CD14-positive monocyte (primary cell): ENCODE results near the gene CEP72. TPM values are rescaled to one million over a fixed set of nuclear protein-coding genes. Genes with fewer than 3 reads are reported as not detected.

Source experiments
- DNase-seq, 3 donors: peaks; one replicate each; pipeline ENCODE4 v3.0.0-alpha.2; 2011 to 2022
- H2AFZ ChIP-seq: 2 replicates; pipeline ENCODE4 v1.6.0; 2012; ENCODE audit warnings: mild to moderate bottlenecking, low read depth, low read length, inconsistent platforms; ENCODE audit not compliant: insufficient read depth, poor library complexity, severe bottlenecking
- H3K27ac ChIP-seq, 2 donors: 1 replicate in 1 of 2; 2 replicates in 1 of 2; pipeline ENCODE4 v1.5.1; 2012 to 2013; ENCODE audit warnings: low read length in 2 of 2, control low read depth in 1 of 2, inconsistent platforms in 1 of 2, low read depth in 1 of 2, mild to moderate bottlenecking in 1 of 2
- H3K27me3 ChIP-seq, 2 donors: one replicate each; pipeline versions ENCODE4 v1.6.0 to v1.6.1; 2011 to 2013; ENCODE audit warnings: low read length in 2 of 2; ENCODE audit not compliant: control insufficient read depth in 2 of 2, insufficient read depth in 2 of 2
- H3K36me3 ChIP-seq, 2 donors: replicated peaks in 1 of 2; 1 replicate in 1 of 2; 2 replicates in 1 of 2; pipeline versions ENCODE4 v1.5.1 to v1.6.1; 2012 to 2013; ENCODE audit warnings: low read length in 2 of 2, control low read depth in 1 of 2, inconsistent platforms in 1 of 2, mild to moderate bottlenecking in 1 of 2; ENCODE audit not compliant: insufficient read depth in 2 of 2, control insufficient read depth in 1 of 2
- H3K4me1 ChIP-seq, 2 donors: 1 replicate in 1 of 2; 2 replicates in 1 of 2; pipeline versions ENCODE4 v1.5.1 to v1.6.1; 2012 to 2013; ENCODE audit warnings: low read length in 2 of 2, control low read depth in 1 of 2, inconsistent platforms in 1 of 2, mild to moderate bottlenecking in 1 of 2, moderate library complexity in 1 of 2; ENCODE audit not compliant: insufficient read depth in 2 of 2, control insufficient read depth in 1 of 2
- H3K4me2 ChIP-seq: replicated peaks from 2 replicates; pipeline ENCODE3; 2012; ENCODE audit warnings: low read length, moderate library complexity, mild to moderate bottlenecking; ENCODE audit not compliant: poor library complexity, severe bottlenecking; ENCODE audit errors: extremely low read depth
- H3K4me3 ChIP-seq, 3 experiments: fragments of 200-600 bp in 1 of 3; sonication (generic) in 1 of 3; replicated peaks in 1 of 3; 1 replicate in 2 of 3; 2 replicates in 1 of 3; pipeline ENCODE4 v1.5.1; 2011 to 2013; ENCODE audit warnings: low read length in 3 of 3, mild to moderate bottlenecking in 3 of 3, control low read depth in 2 of 3, low read depth in 2 of 3, inconsistent platforms in 1 of 3, moderate library complexity in 1 of 3
- H3K79me2 ChIP-seq: 2 replicates; pipeline ENCODE4 v1.6.0; 2012; ENCODE audit warnings: mild to moderate bottlenecking, control low read depth, inconsistent platforms, low read length, moderate library complexity; ENCODE audit not compliant: insufficient read depth
- H3K9ac ChIP-seq: 2 replicates; pipeline ENCODE4 v1.6.0; 2017; ENCODE audit warnings: low read length, mild to moderate bottlenecking; ENCODE audit not compliant: insufficient read depth, poor library complexity, severe bottlenecking
- H3K9me3 ChIP-seq, 2 donors: replicated peaks in 1 of 2; 1 replicate in 1 of 2; 2 replicates in 1 of 2; pipeline versions ENCODE4 v1.5.1 to v1.6.1; 2012 to 2013; ENCODE audit warnings: low read length in 2 of 2, control low read depth in 1 of 2; ENCODE audit not compliant: control insufficient read depth in 1 of 2, insufficient read depth in 1 of 2
- H4K20me1 ChIP-seq: 2 replicates; pipeline ENCODE4 v1.6.0; 2012; ENCODE audit warnings: mild to moderate bottlenecking, low read length, control low read depth, moderate library complexity; ENCODE audit not compliant: insufficient read depth
- H3K27ac Mint-ChIP-seq, 7 donors: one replicate each; pipeline ENCODE4 v1.8.0; 2020; ENCODE audit warnings: mild to moderate bottlenecking in 7 of 7, mixed read lengths in 7 of 7, moderate library complexity in 6 of 7, inconsistent platforms in 2 of 7
- H3K27me3 Mint-ChIP-seq, 3 donors: one replicate each; pipeline ENCODE4 v1.8.0; 2021 to 2022; ENCODE audit warnings: low read depth in 3 of 3, mild to moderate bottlenecking in 3 of 3, mixed read lengths in 3 of 3, moderate library complexity in 3 of 3, inconsistent platforms in 1 of 3
- H3K36me3 Mint-ChIP-seq, 2 donors: one replicate each; pipeline ENCODE4 v1.8.0; 2020; ENCODE audit warnings: mixed read lengths in 2 of 2, inconsistent platforms in 1 of 2, mild to moderate bottlenecking in 1 of 2
- H3K4me1 Mint-ChIP-seq: one replicate; pipeline ENCODE4 v1.8.0; 2020; ENCODE audit warnings: mild to moderate bottlenecking, mixed read lengths
- H3K4me3 Mint-ChIP-seq, 2 donors: one replicate each; pipeline ENCODE4 v1.8.0; 2020; ENCODE audit warnings: mild to moderate bottlenecking in 2 of 2, mixed read lengths in 2 of 2, moderate library complexity in 1 of 2
- H3K9me3 Mint-ChIP-seq, 7 donors: one replicate each; pipeline ENCODE4 v1.8.0; 2020 to 2022; ENCODE audit warnings: mixed read lengths in 7 of 7, mild to moderate bottlenecking in 6 of 7, moderate library complexity in 6 of 7, inconsistent platforms in 2 of 7
- WGBS: methylation state at CpG from one replicate; pipeline ENCODE4 v1.1.5; 2013; ENCODE audit warnings: missing lambda C conversion rate; ENCODE audit not compliant: insufficient coverage; 5-methylcytosine and 5-hydroxymethylcytosine counted together
- intact Hi-C, 2 donors: fragments of 100-400 bp; cut with micrococcal nuclease; formaldehyde crosslinking; loops; one replicate each; pipeline versions ENCODE4 v1.15.0 to v1.15.1; 2023
- polyA plus RNA-seq, 3 donors: library from polyadenylated mRNA; depleted of rRNA in 1 of 3; unstranded in 2 of 3; stranded (reverse) in 1 of 3; fragments of 300-500 nt in 2 of 3; fragments of >200 nt in 1 of 3; fragmentation: Illumina TruSeq in 2 of 3; gene quantifications; 1 replicate in 2 of 3; 2 replicates in 1 of 3; pipeline ENCODE4 v1.2.3, GENCODE V29; 2012 to 2021
- TF ChIP-seq, protein P1 (sequence below): fragments of 200-600 bp; IDR thresholded peaks from one replicate; pipeline ENCODE4 v1.8.0; 2022; ENCODE audit warnings: antibody characterized with exemption, mild to moderate bottlenecking

The CEP72 gene
- polyA plus RNA-seq, 3 donors = 0.13 to 2.1 (median 0.24) TPM

DNA sequence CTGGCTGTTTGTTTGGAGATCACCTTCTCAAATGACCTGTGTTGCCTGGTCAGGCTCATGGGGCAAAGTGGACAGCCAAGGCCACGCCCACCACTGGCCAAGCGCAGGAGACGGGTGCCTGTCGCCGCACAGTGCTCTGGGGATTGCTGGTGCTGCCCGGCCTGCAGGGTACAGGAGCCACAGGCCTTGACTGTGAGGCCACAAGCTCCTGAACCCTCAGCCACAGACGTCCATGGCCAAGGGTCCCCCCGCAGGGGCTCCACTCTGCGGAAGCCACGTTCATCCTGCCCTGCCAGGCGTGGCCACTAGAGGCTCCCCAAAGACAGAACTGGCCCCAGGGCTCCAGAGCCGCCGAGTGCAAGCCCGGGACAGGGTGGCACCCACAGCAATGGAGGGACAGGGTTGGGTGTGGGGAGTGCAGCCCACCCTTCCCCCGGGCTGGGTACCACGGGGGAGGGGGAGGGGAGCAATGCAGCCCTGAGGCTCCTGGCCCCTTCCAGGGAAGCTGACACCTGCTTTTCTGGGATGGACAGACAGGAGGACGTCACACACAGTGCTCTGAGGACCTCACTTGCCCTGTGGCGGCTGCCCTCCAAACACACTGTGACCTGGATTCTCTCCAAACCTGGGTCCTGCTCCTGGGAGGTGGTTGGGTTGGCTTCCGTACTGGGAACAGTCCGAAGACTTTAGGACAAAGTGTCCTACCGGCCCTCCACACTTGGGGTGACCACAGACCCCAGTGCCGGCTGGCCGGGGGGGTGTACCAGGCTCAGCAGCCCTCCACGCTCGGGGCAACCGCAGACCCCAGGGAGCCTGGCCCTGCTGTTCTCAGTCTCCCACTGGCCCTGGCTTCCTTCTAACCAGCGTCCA is 59.6 kb downstream of the CEP72 start:
- Histone ChIP-seq H3K4me2 (no peak overlapping the region), H3K27ac (no peak overlapping the region), H3K36me3 (no peaks in the 10 kb centered on the region), H2AFZ (no peak overlapping the region), H3K79me2 (no peaks in the 10 kb centered on the region), H3K9ac (no peak overlapping the region), H3K9me3 (no peaks in the 10 kb centered on the region), H3K27me3 (peaks cover 0 to 17% of the 10 kb centered on the region in 2 donors), H3K4me3 (no peak overlapping the region), H3K4me1 (no peaks in the 10 kb centered on the region), H4K20me1 (no peaks in the 10 kb centered on the region)
- H3K4me3 Mint-ChIP-seq = peak overlapping the region in 1 of 2 donors; percentile 55
- peaks cover 4% of the 10 kb centered on the region for H3K4me1 Mint-ChIP-seq
- intact Hi-C loops = loop anchor here in 1 of 2 donors (5.0 kb wide), 1 partner anchor 231 kb away; no protein-coding TSS in a partner anchor
- TF ChIP-seq, protein P1, sequence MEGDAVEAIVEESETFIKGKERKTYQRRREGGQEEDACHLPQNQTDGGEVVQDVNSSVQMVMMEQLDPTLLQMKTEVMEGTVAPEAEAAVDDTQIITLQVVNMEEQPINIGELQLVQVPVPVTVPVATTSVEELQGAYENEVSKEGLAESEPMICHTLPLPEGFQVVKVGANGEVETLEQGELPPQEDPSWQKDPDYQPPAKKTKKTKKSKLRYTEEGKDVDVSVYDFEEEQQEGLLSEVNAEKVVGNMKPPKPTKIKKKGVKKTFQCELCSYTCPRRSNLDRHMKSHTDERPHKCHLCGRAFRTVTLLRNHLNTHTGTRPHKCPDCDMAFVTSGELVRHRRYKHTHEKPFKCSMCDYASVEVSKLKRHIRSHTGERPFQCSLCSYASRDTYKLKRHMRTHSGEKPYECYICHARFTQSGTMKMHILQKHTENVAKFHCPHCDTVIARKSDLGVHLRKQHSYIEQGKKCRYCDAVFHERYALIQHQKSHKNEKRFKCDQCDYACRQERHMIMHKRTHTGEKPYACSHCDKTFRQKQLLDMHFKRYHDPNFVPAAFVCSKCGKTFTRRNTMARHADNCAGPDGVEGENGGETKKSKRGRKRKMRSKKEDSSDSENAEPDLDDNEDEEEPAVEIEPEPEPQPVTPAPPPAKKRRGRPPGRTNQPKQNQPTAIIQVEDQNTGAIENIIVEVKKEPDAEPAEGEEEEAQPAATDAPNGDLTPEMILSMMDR = peak; percentile 81
- peaks cover 0 to 6% (median 0%) of the 10 kb centered on the region in 7 donors for H3K9me3 Mint-ChIP-seq
- peak; percentile 9 to 25 (median 22) for DNase-seq
- H3K36me3 Mint-ChIP-seq = peaks cover 6 to 8% of the 10 kb centered on the region in 2 donors
- peaks cover 3 to 38% (median 10%) of the 10 kb centered on the region in 3 donors for H3K27me3 Mint-ChIP-seq
- no peak overlapping the region for H3K27ac Mint-ChIP-seq
- WGBS = 45% methylated on average over 18 of the region's 27 CpGs

DNA sequence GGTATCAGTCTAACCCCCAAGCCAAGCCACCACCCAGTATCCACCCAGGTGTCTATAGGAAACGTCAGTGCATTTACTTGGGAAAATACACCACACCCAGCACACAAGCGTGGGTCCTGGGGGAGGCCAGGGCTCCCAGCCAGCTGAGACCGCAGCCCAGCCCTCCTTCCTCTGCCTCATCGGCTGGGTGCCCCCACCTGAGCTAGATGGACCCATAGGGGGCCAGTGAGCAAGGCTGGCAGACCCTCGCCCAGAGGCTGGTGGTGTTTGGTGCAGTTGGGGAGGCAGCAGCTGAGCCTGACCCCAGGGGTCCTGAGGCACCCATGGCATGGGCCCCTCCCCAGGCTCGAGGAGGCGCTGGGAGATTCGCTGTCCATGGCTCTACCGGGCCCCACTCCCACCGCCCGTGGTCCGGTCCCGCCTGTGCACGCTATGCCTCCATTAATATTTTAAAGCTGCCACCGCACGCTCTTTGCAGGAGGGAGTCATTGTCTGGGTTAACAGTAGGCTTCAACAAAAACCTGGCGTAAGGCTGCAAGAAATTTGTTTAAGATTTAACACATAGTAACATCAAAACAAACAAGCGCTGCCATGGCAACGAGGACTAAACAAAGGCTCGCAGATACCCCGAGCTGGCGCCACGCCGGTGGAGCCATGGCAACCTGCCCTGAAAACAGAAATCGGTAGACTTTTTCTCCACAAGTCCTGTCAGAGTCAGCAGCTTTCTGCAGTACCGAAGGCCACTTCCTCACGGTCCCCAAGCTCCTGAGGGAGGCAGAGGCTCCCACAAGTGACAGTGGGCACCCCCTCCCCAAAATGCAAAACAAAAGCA is 60.4 kb downstream of the CEP72 start:
- Histone ChIP-seq H4K20me1 (no peaks in the 10 kb centered on the region), H3K9ac (no peak overlapping the region), H3K36me3 (no peaks in the 10 kb centered on the region), H3K4me3 (no peak overlapping the region), H3K4me1 (no peaks in the 10 kb centered on the region), H3K27ac (no peak overlapping the region), H3K79me2 (no peaks in the 10 kb centered on the region), H3K9me3 (no peaks in the 10 kb centered on the region), H3K27me3 (peaks cover 0 to 17% of the 10 kb centered on the region in 2 donors), H3K4me2 (no peak overlapping the region), H2AFZ (no peak overlapping the region)
- intact Hi-C loops = loop anchor here in 1 of 2 donors (5.0 kb wide), 1 partner anchor 230 kb away; no protein-coding TSS in a partner anchor
- Mint-ChIP-seq H3K9me3 (peaks cover 0 to 6% (median 1%) of the 10 kb centered on the region in 7 donors), H3K4me3 (peak overlapping the region in 1 of 2 donors; percentile 48), H3K27ac (peak overlapping the region in 4 of 7 donors; percentile 60 to 85 (median 74)), H3K27me3 (peaks cover 3 to 38% (median 10%) of the 10 kb centered on the region in 3 donors), H3K36me3 (peaks cover 1% of the 10 kb centered on the region in 2 donors), H3K4me1 (peaks cover 4% of the 10 kb centered on the region)
- peak; percentile 22 to 54 (median 35) for DNase-seq
- TF ChIP-seq, protein P1 = no peak
- WGBS = 42% methylated on average over 25 of the region's 27 CpGs
